ENCODE measurements around the gene TMEM221. TPM values are rescaled to one million over a fixed set of nuclear protein-coding genes. Genes with fewer than 3 reads are reported as not detected.

TMEM221 gene
- total RNA-seq, 1 donor from 2014 or later = 0.49 TPM

DNA sequence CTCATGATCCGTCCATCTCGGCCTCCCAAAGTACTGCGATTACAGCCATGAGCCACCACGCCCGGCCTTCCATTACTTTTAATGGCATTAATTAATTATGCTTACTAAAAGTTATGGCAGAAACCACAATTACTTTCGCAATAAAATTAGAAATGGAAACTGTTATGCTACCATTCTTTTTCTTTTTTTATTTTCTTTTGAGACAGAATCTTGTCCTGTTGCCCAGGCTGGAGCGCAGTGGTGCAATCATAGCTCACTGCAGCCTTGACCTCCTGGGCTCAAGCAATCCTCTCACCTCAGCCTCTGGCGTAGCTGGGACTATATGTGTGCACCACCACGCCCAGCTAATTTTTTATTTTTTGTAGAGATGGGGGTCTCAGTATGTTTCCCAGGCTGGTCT is 38.5 kb downstream of the TMEM221 start:
- H3K9me3 ChIP-seq = no peaks in the 10 kb centered on the region
- H3K27ac ChIP-seq = no peak overlapping the region
- no peak overlapping the region for H3K4me3 ChIP-seq
- peaks cover 12% of the 10 kb centered on the region for H3K4me1 ChIP-seq
- intact Hi-C loops (cut with DNase I) = no loop called here
- no peaks in the 10 kb centered on the region for H3K27me3 ChIP-seq
- no peaks in the 10 kb centered on the region for H3K36me3 ChIP-seq
- DNase-seq (ENCODE audit: extremely low spot score in 2 of 2) = no peak
- TF ChIP-seq POLR2AphosphoS5 (IDR thresholded peaks at IDR 0.05; ENCODE audit: insufficient read depth in 1 of 2, low read depth in 1 of 2) = no peak
- no peak for TF ChIP-seq POLR2A (IDR thresholded peaks at IDR 0.05)
- TF ChIP-seq, protein P1, sequence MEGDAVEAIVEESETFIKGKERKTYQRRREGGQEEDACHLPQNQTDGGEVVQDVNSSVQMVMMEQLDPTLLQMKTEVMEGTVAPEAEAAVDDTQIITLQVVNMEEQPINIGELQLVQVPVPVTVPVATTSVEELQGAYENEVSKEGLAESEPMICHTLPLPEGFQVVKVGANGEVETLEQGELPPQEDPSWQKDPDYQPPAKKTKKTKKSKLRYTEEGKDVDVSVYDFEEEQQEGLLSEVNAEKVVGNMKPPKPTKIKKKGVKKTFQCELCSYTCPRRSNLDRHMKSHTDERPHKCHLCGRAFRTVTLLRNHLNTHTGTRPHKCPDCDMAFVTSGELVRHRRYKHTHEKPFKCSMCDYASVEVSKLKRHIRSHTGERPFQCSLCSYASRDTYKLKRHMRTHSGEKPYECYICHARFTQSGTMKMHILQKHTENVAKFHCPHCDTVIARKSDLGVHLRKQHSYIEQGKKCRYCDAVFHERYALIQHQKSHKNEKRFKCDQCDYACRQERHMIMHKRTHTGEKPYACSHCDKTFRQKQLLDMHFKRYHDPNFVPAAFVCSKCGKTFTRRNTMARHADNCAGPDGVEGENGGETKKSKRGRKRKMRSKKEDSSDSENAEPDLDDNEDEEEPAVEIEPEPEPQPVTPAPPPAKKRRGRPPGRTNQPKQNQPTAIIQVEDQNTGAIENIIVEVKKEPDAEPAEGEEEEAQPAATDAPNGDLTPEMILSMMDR (IDR thresholded peaks at IDR 0.05) = no peak

DNA sequence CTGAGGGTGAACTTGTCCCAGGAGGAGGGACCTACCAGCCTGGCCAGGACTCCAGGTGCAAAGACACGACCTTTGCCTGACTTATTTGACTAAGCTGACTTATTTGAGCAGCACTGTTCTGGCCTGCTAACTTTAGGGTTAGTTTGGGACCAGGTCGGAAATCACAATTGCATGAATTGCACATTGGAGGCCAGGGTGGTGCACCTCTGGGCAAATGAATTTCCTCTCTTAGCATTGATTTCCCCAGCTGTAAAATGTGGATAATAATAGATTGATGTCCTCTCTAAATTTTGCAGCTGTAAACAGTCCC is 41.6 kb downstream of the TMEM221 start:
- intact Hi-C loops (cut with DNase I) = no loop called here
- H3K4me1 ChIP-seq = peaks cover 12% of the 10 kb centered on the region
- H3K27ac ChIP-seq = peak overlapping the region; percentile 83
- H3K4me3 ChIP-seq = peak overlapping the region; percentile 11 to 44
- TF ChIP-seq POLR2A (IDR thresholded peaks at IDR 0.05) (no peak), POLR2AphosphoS5 (IDR thresholded peaks at IDR 0.05; ENCODE audit: insufficient read depth in 1 of 2, low read depth in 1 of 2) (no peak)
- TF ChIP-seq, protein P1 (IDR thresholded peaks at IDR 0.05) = no peak
- no peaks in the 10 kb centered on the region for H3K36me3 ChIP-seq
- no peaks in the 10 kb centered on the region for H3K9me3 ChIP-seq
- no peak for DNase-seq (ENCODE audit: extremely low spot score in 2 of 2)
- H3K27me3 ChIP-seq = no peaks in the 10 kb centered on the region

DNA sequence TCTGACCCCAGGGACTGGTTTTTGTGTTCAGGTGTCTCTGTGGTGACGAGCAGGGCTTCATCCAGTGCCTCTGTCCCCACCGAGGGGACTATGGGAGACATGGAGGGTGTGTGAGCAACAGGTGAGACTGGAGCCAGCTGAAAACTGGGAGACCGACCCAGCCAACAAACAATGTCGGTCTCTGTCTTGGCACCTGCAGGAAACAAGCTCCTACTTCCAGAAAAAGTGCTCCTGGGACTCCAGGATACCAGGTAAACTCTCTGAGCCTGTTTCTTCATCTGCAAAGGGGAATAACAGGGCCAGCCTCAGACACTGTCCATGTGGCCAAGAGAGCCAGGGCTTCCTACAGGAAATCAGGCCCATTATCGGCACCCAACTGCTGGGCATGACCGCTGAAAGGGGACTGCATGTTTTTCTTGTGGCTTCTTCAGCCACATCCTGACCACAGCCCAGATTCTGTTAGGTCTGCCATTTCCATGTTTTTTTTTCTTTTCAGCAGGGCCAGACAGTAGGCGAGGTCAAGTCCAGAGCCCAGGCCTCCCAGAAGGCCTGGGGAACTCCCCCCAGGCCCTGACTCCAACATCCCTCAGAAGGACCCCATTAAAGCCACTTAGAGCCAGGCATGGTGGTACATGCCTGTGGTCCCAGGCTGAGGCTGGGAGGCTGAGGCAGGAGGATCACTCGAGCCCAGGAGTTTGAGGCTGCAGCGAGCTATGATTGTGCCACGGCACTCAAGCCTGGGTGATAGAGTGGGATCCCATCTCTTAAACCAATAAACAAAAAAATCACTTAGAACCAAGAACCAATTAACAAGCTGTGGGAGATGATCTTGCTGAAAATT is 42.2 kb downstream of the TMEM221 start:
- intact Hi-C loops (cut with DNase I) = no loop called here
- Histone ChIP-seq H3K27ac (peak overlapping the region; percentile 83), H3K9me3 (no peaks in the 10 kb centered on the region), H3K4me1 (peaks cover 12% of the 10 kb centered on the region), H3K36me3 (no peaks in the 10 kb centered on the region), H3K27me3 (no peaks in the 10 kb centered on the region), H3K4me3 (peak overlapping the region; percentile 44 to 45)
- DNase-seq (ENCODE audit: extremely low spot score in 2 of 2) = no peak
- TF ChIP-seq POLR2A (IDR thresholded peaks at IDR 0.05) (no peak), POLR2AphosphoS5 (IDR thresholded peaks at IDR 0.05; ENCODE audit: insufficient read depth in 1 of 2, low read depth in 1 of 2) (no peak)
- TF ChIP-seq, protein P1 (IDR thresholded peaks at IDR 0.05) = no peak

DNA sequence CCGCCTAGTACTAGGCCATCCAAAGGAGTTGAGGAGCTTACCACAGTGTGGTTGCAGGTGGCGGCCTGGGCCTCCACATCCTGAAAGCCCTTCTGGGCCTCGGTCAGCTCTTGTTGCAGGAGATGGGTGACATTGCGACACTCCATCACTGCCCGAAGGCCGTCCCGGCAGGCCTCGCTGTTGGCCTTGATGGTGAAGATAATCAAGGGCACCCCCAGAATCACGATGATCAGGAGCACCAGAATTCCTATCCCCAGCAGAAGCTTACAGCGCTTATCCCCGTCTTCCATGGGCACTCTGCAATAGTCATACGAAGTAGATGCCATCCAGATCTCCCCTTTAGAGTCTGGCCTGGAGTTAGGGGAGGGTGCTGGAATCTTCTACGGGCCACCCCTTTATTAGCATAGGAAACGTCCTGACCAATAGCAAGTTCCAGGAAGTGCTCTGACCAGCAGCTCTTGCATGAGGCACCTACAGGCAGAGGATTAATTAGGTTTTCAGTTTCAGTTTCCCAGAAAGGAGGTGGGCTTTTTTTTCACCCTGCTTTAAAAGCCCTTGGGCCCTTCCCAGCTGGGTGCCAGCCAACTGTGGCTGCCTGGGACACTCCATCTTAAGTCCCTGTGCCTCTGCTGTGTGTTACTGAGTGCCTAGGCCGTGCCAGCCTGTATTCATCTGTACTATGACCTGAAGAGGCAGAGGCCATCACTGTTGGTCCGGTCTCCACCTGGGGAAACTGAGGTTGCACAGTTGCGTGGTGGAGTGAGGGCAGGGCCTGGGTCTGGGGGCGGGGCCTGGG is 43.0 kb downstream of the TMEM221 start, which contains the start of gene BST2:
Gene BST2 (minus strand): TSS at position 381 of the 796 bp plus-strand sequence. CDS start 55 bp downstream, at position 326.
- intact Hi-C loops (cut with DNase I) = no loop called here
- no peaks in the 10 kb centered on the region for H3K36me3 ChIP-seq
- peaks cover 12% of the 10 kb centered on the region for H3K4me1 ChIP-seq
- H3K4me3 ChIP-seq = peak within 1 kb of the TSS; percentile 44 to 45
- TF ChIP-seq POLR2AphosphoS5 (IDR thresholded peaks at IDR 0.05; ENCODE audit: insufficient read depth in 1 of 2, low read depth in 1 of 2) (peak; percentile 63 to 72), POLR2A (IDR thresholded peaks at IDR 0.05) (no peak)
- TF ChIP-seq, protein P1 (IDR thresholded peaks at IDR 0.05) = no peak
- no peak for DNase-seq (ENCODE audit: extremely low spot score in 2 of 2)
- peak within 1 kb of the TSS; percentile 83 for H3K27ac ChIP-seq
- no peaks in the 10 kb centered on the region for H3K9me3 ChIP-seq
- H3K27me3 ChIP-seq = no peaks in the 10 kb centered on the region
